ENCODE results near the gene DMD.

DMD gene

DNA sequence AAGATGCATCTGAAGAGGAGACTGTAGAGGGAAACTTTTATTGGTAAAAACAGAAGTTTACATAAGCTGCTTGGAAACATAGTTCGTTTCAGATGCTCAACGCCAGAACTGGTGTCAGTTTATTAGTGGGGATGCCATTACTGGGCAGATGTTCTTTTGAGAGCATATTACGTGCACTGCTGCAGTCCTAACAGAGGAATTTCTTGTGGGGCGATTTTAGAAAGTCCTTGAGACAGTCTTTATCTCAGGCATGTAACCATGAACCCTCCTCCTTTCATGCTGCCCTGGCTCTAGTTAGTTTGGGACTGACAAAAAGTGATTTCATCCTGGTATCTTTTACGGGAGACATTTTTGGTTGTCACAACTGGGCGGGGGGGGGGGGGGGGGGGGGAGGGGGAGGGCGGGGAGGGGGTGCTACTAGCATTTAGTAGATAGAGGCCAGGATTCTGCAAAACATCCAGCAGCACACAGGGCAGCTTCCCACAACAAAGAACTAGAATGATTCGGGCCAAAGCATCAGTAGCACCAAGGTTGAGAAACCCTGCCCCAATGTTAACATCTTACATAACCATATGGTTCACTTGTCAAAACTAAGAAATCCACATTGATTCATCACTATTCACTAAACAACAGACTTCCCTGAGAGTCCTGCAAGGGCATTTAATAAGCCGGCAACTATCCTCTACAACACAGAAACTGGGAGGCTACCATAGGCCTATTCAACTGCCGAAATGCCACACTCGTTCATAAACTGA lies 2021.0 kb downstream of the DMD start:
- DNase-seq (no peak), ATAC-seq (replicated peaks) (no peak)
- peaks cover 0 to 5% of the 10 kb centered on the region in 2 donors for H3K9me3 Mint-ChIP-seq
- no peak overlapping the region for H3K27ac Mint-ChIP-seq
- H3K4me3 Mint-ChIP-seq: no peak overlapping the region
- H3K36me3 Mint-ChIP-seq (ENCODE audit: insufficient read depth): no peaks in the 10 kb centered on the region
- no peaks in the 10 kb centered on the region for H3K27me3 Mint-ChIP-seq
- no peaks in the 10 kb centered on the region for H3K4me1 Mint-ChIP-seq (ENCODE audit: low read depth in 2 of 2)

- no peak overlapping the region for H3K27ac Mint-ChIP-seq
- H3K36me3 Mint-ChIP-seq (ENCODE audit: insufficient read depth): no peaks in the 10 kb centered on the region
Observed at GRCh38 chrX:31186693-31187338, 2024.5 kb downstream of the DMD start.

DNA sequence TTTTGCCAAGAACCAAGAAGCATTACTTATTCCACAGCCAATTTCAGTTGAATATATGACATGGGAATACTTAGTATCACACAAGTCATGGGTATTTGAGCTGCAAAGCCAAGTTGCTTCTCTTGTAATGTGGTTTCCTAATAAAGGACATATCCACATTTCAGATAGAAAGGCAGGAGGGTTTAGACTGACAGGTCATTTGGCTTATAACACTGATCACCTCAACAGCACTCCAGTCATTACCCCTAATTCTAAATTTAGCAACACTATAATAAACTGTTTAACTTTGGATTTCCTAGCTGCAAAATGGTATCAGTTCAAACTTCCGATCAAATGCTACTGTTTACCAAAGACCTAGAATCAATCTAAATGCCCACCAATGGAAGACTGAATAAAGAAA lies 2025.5 kb downstream of the DMD start:
- H3K36me3 Mint-ChIP-seq (ENCODE audit: insufficient read depth): no peaks in the 10 kb centered on the region
- H3K27me3 Mint-ChIP-seq: no peaks in the 10 kb centered on the region
- ATAC-seq (replicated peaks) (no peak), DNase-seq (no peak)
- H3K4me1 Mint-ChIP-seq (ENCODE audit: low read depth in 2 of 2): no peaks in the 10 kb centered on the region
- H3K9me3 Mint-ChIP-seq: peaks cover 0 to 3% of the 10 kb centered on the region in 2 donors
- H3K27ac Mint-ChIP-seq: no peak overlapping the region
- no peak overlapping the region for H3K4me3 Mint-ChIP-seq

More at GRCh38 chrX:31186693-31187338, 2024.5 kb downstream of the DMD start:
- Mint-ChIP-seq H3K27me3 (no peaks in the 10 kb centered on the region), H3K4me1 (ENCODE audit: low read depth in 2 of 2) (no peaks in the 10 kb centered on the region), H3K9me3 (peaks cover 0 to 5% of the 10 kb centered on the region in 2 donors), H3K4me3 (no peak overlapping the region)
- ATAC-seq (replicated peaks) (no peak), DNase-seq (no peak)

GRCh38 chrX:31181377-31182000 lies 2029.9 kb downstream of the DMD start:
- Mint-ChIP-seq H3K4me1 (ENCODE audit: low read depth in 2 of 2) (no peaks in the 10 kb centered on the region), H3K27ac (no peak overlapping the region), H3K36me3 (ENCODE audit: insufficient read depth) (no peaks in the 10 kb centered on the region), H3K9me3 (no peaks in the 10 kb centered on the region), H3K27me3 (no peaks in the 10 kb centered on the region), H3K4me3 (no peak overlapping the region)
- ATAC-seq (replicated peaks) (no peak), DNase-seq (no peak)

DNA sequence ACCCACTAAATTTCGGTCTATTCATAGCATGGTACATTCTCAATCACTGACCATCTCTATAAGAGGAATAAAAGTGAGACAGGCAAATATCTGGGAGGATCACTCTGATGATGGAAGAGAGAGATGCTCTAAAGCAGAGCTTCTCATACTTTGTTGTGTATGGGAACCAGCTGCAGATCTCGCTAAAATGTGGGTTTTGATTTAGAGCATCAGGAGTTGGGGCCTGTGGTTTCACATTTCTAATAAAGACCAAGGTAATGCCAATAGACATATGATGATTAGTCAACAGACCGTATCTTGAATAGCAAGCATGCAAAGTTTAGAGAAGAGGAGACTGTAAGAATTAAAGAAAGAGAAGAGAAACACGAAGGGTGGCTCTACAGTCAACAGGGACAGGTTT lies 2032.1 kb downstream of the DMD start:
- Mint-ChIP-seq H3K4me3 (no peak overlapping the region), H3K4me1 (ENCODE audit: low read depth in 2 of 2) (no peaks in the 10 kb centered on the region), H3K27ac (no peak overlapping the region), H3K27me3 (no peaks in the 10 kb centered on the region), H3K9me3 (no peaks in the 10 kb centered on the region), H3K36me3 (ENCODE audit: insufficient read depth) (no peaks in the 10 kb centered on the region)
- ATAC-seq (replicated peaks): no peak
- no peak for DNase-seq

DNA sequence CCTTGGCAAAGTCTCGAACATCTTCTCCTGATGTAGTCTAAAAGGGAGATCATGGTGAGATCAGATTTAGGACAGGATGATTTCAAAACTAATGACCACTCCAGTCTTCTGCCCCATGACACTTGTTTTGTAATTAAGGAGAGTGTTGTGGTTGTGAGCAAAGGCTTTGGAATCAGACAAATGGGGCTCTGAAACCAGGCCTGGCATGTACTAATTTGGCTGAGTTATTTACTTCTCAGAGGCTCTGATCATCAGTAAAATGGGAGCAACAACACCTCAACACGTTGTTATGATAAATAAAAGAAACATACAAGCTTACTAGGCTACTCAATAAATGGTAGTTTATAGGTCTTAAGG lies 2032.6 kb downstream of the DMD start:
- Mint-ChIP-seq H3K4me3 (no peak overlapping the region), H3K4me1 (ENCODE audit: low read depth in 2 of 2) (no peaks in the 10 kb centered on the region), H3K36me3 (ENCODE audit: insufficient read depth) (no peaks in the 10 kb centered on the region), H3K27ac (no peak overlapping the region), H3K27me3 (no peaks in the 10 kb centered on the region), H3K9me3 (no peaks in the 10 kb centered on the region)
- no peak for DNase-seq
- no peak for ATAC-seq (replicated peaks)

- Mint-ChIP-seq H3K27ac (no peak overlapping the region), H3K27me3 (no peaks in the 10 kb centered on the region), H3K9me3 (no peaks in the 10 kb centered on the region), H3K4me3 (no peak overlapping the region), H3K4me1 (ENCODE audit: low read depth in 2 of 2) (no peaks in the 10 kb centered on the region), H3K36me3 (ENCODE audit: insufficient read depth) (no peaks in the 10 kb centered on the region)
- DNase-seq (no peak), ATAC-seq (replicated peaks) (no peak)
Observed at GRCh38 chrX:31178064-31178768, 2033.1 kb downstream of the DMD start.

DNA sequence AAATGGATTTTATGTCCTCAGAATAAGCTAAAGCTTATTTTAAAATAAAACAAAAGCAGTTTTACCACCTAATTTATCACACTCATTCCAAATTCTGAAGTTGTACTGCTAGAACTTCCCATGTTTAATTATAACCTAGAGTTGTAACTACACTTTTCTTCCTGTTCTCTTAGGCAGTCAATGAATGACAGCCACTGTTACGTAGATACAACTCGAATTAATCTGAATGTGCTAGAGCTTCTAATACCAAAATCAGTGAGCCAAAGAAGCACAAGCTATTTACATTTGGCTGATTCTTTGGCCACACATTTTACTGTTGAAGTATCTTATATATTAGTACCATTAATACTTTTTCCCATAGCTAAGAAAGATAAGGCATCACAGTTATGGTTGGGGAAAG lies 2040.6 kb downstream of the DMD start:
- H3K4me1 Mint-ChIP-seq (ENCODE audit: low read depth in 2 of 2): no peaks in the 10 kb centered on the region

GRCh38 chrX:31168551-31168950 lies 2042.8 kb downstream of the DMD start:
- Mint-ChIP-seq H3K36me3 (ENCODE audit: insufficient read depth) (no peaks in the 10 kb centered on the region), H3K27ac (no peak overlapping the region), H3K27me3 (no peaks in the 10 kb centered on the region), H3K4me3 (no peak overlapping the region), H3K4me1 (ENCODE audit: low read depth in 2 of 2) (no peaks in the 10 kb centered on the region), H3K9me3 (peaks cover 0 to 7% of the 10 kb centered on the region in 2 donors)
- no peak for DNase-seq
- ATAC-seq (replicated peaks): no peak

More for the DNA sequence above, 2040.6 kb downstream of the DMD start:
- Mint-ChIP-seq H3K36me3 (ENCODE audit: insufficient read depth) (no peaks in the 10 kb centered on the region), H3K27me3 (no peaks in the 10 kb centered on the region), H3K9me3 (peaks cover 0 to 5% of the 10 kb centered on the region in 2 donors), H3K4me3 (no peak overlapping the region), H3K27ac (no peak overlapping the region)
- no peak for DNase-seq
- no peak for ATAC-seq (replicated peaks)

DNA sequence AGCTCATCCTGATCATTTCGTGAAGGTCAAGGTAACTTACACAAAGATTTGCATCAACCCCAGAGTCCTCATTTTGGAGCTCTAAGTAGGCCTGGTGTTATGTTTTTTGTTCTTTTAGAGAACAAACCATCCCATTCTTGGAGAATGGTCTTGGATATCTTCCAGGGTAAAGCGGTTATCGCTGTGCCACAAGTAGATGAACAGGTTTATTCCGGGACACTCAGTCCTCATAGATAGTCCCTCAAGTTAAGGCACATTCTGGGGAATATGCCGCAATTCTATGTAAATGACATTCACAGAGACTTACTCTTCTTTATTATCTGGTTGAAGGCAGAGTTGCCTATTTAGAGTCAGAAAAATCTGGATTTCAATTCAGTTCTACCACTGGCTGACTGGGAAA lies 2044.5 kb downstream of the DMD start:
- Mint-ChIP-seq H3K4me3 (no peak overlapping the region), H3K9me3 (peaks cover 0 to 7% of the 10 kb centered on the region in 2 donors), H3K4me1 (ENCODE audit: low read depth in 2 of 2) (no peaks in the 10 kb centered on the region), H3K36me3 (ENCODE audit: insufficient read depth) (no peaks in the 10 kb centered on the region), H3K27me3 (no peaks in the 10 kb centered on the region), H3K27ac (no peak overlapping the region)
- ATAC-seq (replicated peaks) (no peak), DNase-seq (no peak)

DNA sequence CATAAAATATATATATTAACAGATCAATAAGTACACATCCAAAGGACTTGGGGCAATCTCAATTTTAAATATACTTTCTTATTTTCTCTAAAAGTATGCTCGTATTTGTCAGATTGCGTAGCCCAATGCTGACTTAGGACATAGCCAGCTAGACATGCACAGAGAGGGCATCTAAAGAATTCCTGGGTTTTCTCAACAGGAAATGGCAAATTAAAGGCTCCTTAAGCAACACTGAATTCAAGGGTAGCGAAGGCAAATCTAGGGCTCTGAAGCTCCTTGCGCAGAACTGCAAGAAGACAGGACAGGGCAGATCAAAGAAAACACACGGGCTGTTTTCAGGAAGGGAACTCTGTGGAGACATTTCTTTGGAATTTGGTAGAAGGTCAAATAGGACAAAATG lies 2044.9 kb downstream of the DMD start:
- Mint-ChIP-seq H3K36me3 (ENCODE audit: insufficient read depth) (no peaks in the 10 kb centered on the region), H3K27ac (no peak overlapping the region), H3K4me1 (ENCODE audit: low read depth in 2 of 2) (no peaks in the 10 kb centered on the region), H3K4me3 (no peak overlapping the region), H3K27me3 (no peaks in the 10 kb centered on the region), H3K9me3 (peaks cover 0 to 7% of the 10 kb centered on the region in 2 donors)
- no peak for ATAC-seq (replicated peaks)
- no peak for DNase-seq

DNA sequence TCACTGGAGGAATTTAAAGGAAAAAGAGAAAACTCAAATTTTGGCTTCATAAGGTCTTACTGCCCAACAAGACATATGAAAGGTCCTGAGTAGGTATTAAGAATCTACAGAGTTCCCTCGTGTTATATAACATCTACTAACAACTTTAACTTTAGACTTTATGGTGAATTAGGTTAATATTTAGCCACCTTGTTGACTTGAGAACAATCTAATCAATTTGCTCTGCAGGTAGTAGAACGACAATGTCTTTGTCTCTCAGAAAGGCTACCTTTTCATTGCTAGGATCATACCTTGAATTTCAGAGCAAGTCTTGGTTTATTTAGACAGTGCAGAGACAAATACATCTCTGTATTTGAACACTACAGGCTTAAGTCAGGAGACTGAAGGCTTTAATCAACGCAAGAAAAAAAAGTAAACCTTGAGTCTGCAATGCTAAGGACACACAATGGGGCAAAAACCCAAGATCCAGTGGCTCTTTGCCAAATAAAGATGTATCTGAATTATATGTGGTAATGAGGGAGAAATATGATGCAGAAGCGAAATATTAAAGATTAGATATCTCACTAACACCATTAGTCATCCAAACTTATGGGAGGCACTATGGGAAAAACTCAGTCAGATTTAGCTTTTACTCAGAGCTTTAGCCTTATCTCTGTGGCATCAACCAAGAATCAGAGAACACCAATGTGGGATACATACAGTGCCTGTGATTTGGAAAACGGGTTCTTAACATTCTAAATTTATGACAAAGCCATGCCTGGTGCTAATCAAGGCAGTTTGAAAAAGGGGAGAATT lies 2045.9 kb downstream of the DMD start:
- ATAC-seq (replicated peaks): no peak
- H3K27ac Mint-ChIP-seq: no peak overlapping the region
- no peak for DNase-seq
- no peaks in the 10 kb centered on the region for H3K36me3 Mint-ChIP-seq (ENCODE audit: insufficient read depth)
- H3K27me3 Mint-ChIP-seq: no peaks in the 10 kb centered on the region
- peaks cover 0 to 7% of the 10 kb centered on the region in 2 donors for H3K9me3 Mint-ChIP-seq
- no peaks in the 10 kb centered on the region for H3K4me1 Mint-ChIP-seq (ENCODE audit: low read depth in 2 of 2)
- no peak overlapping the region for H3K4me3 Mint-ChIP-seq

- no peaks in the 10 kb centered on the region for H3K9me3 Mint-ChIP-seq
- ATAC-seq (replicated peaks): no peak
- H3K36me3 Mint-ChIP-seq (ENCODE audit: insufficient read depth): no peaks in the 10 kb centered on the region
Observed at GRCh38 chrX:31154946-31155345, 2056.4 kb downstream of the DMD start.

More at GRCh38 chrX:31154946-31155345, 2056.4 kb downstream of the DMD start:
- Mint-ChIP-seq H3K4me1 (ENCODE audit: low read depth in 2 of 2) (no peaks in the 10 kb centered on the region), H3K27me3 (no peaks in the 10 kb centered on the region), H3K4me3 (no peak overlapping the region), H3K27ac (no peak overlapping the region)
- DNase-seq: no peak
